Sigmoid colon (tissue), 7 donors: ENCODE results near the gene CLDN11. TPM values are rescaled to one million over a fixed set of nuclear protein-coding genes. Genes with fewer than 3 reads are reported as not detected.

Experiments used
- DNase-seq: peaks from one replicate; pipeline ENCODE4 v3.0.0-alpha.2; 2019
- H3K27ac ChIP-seq, 4 donors: fragments of 200-600 bp; sonication (generic); one replicate each; pipeline ENCODE4 v1.5.1; 2016 to 2019; ENCODE audit warnings: mild to moderate bottlenecking in 1 of 4
- H3K27me3 ChIP-seq, 3 donors: fragments of 200-600 bp; sonication (generic); one replicate each; pipeline ENCODE4 v1.5.1; 2019; ENCODE audit warnings: mild to moderate bottlenecking in 1 of 3
- H3K36me3 ChIP-seq, 4 donors: fragments of 200-600 bp; sonication (generic); one replicate each; pipeline ENCODE4 v1.5.1; 2016 to 2019
- H3K4me1 ChIP-seq, 4 donors: fragments of 200-600 bp; sonication (generic); one replicate each; pipeline ENCODE4 v1.5.1; 2017 to 2019
- H3K4me3 ChIP-seq, 4 donors: fragments of 200-600 bp; sonication (generic); one replicate each; pipeline ENCODE4 v1.5.1; 2017 to 2019; ENCODE audit warnings: mild to moderate bottlenecking in 2 of 4, moderate library complexity in 1 of 4
- H3K9me3 ChIP-seq, 4 donors: fragments of 200-600 bp in 3 of 4; sonication (generic) in 3 of 4; one replicate each; pipeline versions ENCODE4 v1.5.1 to v1.6.1; 2013 to 2019
- EP300 ChIP-seq, 4 donors: sonication (generic); formaldehyde crosslinking; IDR thresholded peaks; one replicate each; pipeline ENCODE4 v1.6.1; 2017; ENCODE audit warnings: antibody characterized with exemption in 4 of 4
- POLR2A ChIP-seq, 2 donors: fragments of 450-650 bp; IDR thresholded peaks; one replicate each; pipeline ENCODE4 v1.6.1; 2016; ENCODE audit warnings: antibody characterized with exemption in 2 of 2, mild to moderate bottlenecking in 2 of 2, moderate library complexity in 2 of 2
- POLR2AphosphoS5 ChIP-seq, 4 donors: sonication (generic); formaldehyde crosslinking; IDR thresholded peaks; one replicate each; pipeline ENCODE4 v1.6.1; 2017; ENCODE audit warnings: antibody characterized with exemption in 4 of 4
- WGBS, 2 donors: extraction: QIAGEN DNeasy Blood & Tissue Kit; methylation state at CpG; one replicate each; pipeline ENCODE4 v1.1.7; 2013; 5-methylcytosine and 5-hydroxymethylcytosine counted together
- intact Hi-C: fragments of 100-400 bp; cut with DNase I; formaldehyde crosslinking; loops from one replicate; pipeline ENCODE4 v1.15.1; 2023
- polyA plus RNA-seq, 3 donors: library from polyadenylated mRNA; stranded (reverse); fragments of 200-250 nt; gene quantifications; one replicate each; pipeline ENCODE4 v1.2.3, GENCODE V29; 2013
- total RNA-seq, 4 donors: library from RNA; depleted of rRNA; stranded (reverse); fragments of >200 nt; gene quantifications; one replicate each; pipeline ENCODE4 v1.1.0, GENCODE V29; 2016
- TF ChIP-seq, protein P1 (sequence below), 4 experiments: fragments of 450-650 bp in 3 of 4; fragments of 200-600 bp in 1 of 4; IDR thresholded peaks; one replicate each; pipeline ENCODE4 v1.5.1; 2016 to 2019; ENCODE audit warnings: antibody characterized with exemption in 4 of 4, mild to moderate bottlenecking in 3 of 4, moderate library complexity in 2 of 4
- donor health status: healthy with polysubstance abuse.
- donor health status: Bipolar disorder and iron deficiency.
- donor health status: healthy.

Gene CLDN11
- total and polyA plus RNA-seq, 7 donors: 0.23 to 22.2 (median 6.0) TPM

GRCh38 chr3:170437176-170437575 lies 18.5 kb downstream of the CLDN11 start:
- TF ChIP-seq POLR2AphosphoS5 (IDR thresholded peaks at IDR 0.05) (no peak), EP300 (IDR thresholded peaks at IDR 0.05) (no peak), POLR2A (IDR thresholded peaks at IDR 0.05) (no peak)
- TF ChIP-seq, protein P1, sequence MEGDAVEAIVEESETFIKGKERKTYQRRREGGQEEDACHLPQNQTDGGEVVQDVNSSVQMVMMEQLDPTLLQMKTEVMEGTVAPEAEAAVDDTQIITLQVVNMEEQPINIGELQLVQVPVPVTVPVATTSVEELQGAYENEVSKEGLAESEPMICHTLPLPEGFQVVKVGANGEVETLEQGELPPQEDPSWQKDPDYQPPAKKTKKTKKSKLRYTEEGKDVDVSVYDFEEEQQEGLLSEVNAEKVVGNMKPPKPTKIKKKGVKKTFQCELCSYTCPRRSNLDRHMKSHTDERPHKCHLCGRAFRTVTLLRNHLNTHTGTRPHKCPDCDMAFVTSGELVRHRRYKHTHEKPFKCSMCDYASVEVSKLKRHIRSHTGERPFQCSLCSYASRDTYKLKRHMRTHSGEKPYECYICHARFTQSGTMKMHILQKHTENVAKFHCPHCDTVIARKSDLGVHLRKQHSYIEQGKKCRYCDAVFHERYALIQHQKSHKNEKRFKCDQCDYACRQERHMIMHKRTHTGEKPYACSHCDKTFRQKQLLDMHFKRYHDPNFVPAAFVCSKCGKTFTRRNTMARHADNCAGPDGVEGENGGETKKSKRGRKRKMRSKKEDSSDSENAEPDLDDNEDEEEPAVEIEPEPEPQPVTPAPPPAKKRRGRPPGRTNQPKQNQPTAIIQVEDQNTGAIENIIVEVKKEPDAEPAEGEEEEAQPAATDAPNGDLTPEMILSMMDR (IDR thresholded peaks at IDR 0.05): no peak
- intact Hi-C loops: no loop called here
- no peak for DNase-seq
- H3K36me3 ChIP-seq: no peaks in the 10 kb centered on the region
- WGBS, 2 donors: 84 to 88% methylated on average over 4 of the region's 4 CpGs
- H3K9me3 ChIP-seq: no peaks in the 10 kb centered on the region
- H3K27ac ChIP-seq: no peak overlapping the region
- H3K27me3 ChIP-seq: no peaks in the 10 kb centered on the region
- H3K4me3 ChIP-seq: no peak overlapping the region
- no peaks in the 10 kb centered on the region for H3K4me1 ChIP-seq

DNA sequence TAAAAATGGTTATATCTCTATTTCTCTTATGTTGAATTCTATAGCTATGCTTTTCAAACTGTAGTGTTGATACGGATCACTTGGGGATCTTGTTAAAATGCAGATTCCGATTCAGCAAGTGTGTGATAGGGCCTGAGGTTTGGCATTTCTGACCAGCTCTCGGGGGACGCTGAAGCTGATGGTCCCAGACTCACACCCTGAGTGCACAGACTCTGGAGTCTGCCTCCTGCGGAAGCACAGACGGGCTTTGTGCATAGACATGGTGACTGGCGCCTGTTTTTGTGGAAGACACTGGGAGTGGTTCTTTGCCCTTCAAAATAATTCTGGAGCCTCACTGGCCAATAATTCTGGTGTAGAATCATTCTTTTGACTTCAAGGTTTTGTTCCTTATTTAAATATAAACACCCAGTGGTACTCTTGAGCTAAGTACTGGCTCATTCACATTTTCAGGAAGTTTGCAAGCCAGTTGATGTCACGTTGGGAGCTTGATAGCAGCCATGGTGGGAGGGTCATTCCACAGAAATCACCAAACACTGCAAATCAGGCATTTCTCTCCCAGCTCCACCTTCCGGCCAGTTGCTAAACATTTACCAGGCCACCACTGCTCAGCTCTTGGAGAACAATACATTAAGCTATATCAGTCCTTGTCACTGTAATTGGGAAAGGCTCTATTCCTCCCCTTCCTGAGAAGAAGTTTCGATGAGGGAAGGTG lies 19.2 kb downstream of the CLDN11 start:
- H3K27ac ChIP-seq: no peak overlapping the region
- intact Hi-C loops: no loop called here
- no peaks in the 10 kb centered on the region for H3K4me1 ChIP-seq
- no peaks in the 10 kb centered on the region for H3K27me3 ChIP-seq
- no peaks in the 10 kb centered on the region for H3K9me3 ChIP-seq
- TF ChIP-seq EP300 (IDR thresholded peaks at IDR 0.05) (no peak), POLR2A (IDR thresholded peaks at IDR 0.05) (no peak), POLR2AphosphoS5 (IDR thresholded peaks at IDR 0.05) (no peak)
- WGBS, 2 donors: 72 to 76% methylated on average over 10 of the region's 10 CpGs
- no peak for DNase-seq
- no peak overlapping the region for H3K4me3 ChIP-seq
- H3K36me3 ChIP-seq: no peaks in the 10 kb centered on the region

GRCh38 chr3:170438836-170439235 lies 20.2 kb downstream of the CLDN11 start:
- TF ChIP-seq EP300 (IDR thresholded peaks at IDR 0.05) (no peak), POLR2AphosphoS5 (IDR thresholded peaks at IDR 0.05) (no peak), POLR2A (IDR thresholded peaks at IDR 0.05) (no peak)
- TF ChIP-seq, protein P1 (IDR thresholded peaks at IDR 0.05): no peak
- DNase-seq: no peak
- Histone ChIP-seq H3K9me3 (no peaks in the 10 kb centered on the region), H3K4me3 (no peak overlapping the region), H3K4me1 (no peaks in the 10 kb centered on the region), H3K27me3 (no peaks in the 10 kb centered on the region), H3K27ac (no peak overlapping the region), H3K36me3 (no peaks in the 10 kb centered on the region)
- 91 to 92% methylated on average over 1 of the region's 1 CpG for WGBS, 2 donors
- intact Hi-C loops: no loop called here

DNA sequence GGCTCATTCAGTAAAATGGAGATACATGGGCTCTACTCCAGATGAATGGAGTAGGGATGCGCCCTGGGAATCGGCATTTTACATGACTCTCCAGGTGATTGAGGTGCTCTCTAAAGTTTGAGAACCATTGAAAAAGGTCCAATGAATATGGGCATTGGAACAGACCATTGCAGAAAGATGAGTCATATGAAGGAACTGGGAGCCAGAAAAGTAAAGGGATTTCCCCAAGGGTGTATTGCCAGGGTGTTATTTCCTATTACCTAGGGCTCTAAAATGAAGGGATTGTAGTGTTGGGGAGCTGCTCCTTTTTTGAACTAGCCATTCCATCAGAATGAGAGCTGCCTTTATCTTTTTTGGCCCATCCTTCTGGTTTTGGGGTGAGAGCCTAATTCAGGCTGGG lies 21.7 kb downstream of the CLDN11 start:
- intact Hi-C loops: no loop called here
- WGBS, 2 donors: 91 to 94% methylated on average over 2 of the region's 2 CpGs
- TF ChIP-seq POLR2A (IDR thresholded peaks at IDR 0.05) (no peak), EP300 (IDR thresholded peaks at IDR 0.05) (no peak), POLR2AphosphoS5 (IDR thresholded peaks at IDR 0.05) (no peak)
- TF ChIP-seq, protein P1 (IDR thresholded peaks at IDR 0.05): no peak

GRCh38 chr3:170441412-170441811 lies 22.7 kb downstream of the CLDN11 start:
- Histone ChIP-seq H3K36me3 (no peaks in the 10 kb centered on the region), H3K27me3 (no peaks in the 10 kb centered on the region), H3K9me3 (no peaks in the 10 kb centered on the region), H3K4me1 (no peaks in the 10 kb centered on the region), H3K27ac (no peak overlapping the region), H3K4me3 (no peak overlapping the region)
- TF ChIP-seq, protein P1 (IDR thresholded peaks at IDR 0.05): no peak
- TF ChIP-seq EP300 (IDR thresholded peaks at IDR 0.05) (no peak), POLR2AphosphoS5 (IDR thresholded peaks at IDR 0.05) (no peak), POLR2A (IDR thresholded peaks at IDR 0.05) (no peak)
- WGBS, 2 donors: 88 to 94% methylated on average over 4 of the region's 4 CpGs
- no peak for DNase-seq
- intact Hi-C loops: no loop called here

More for the DNA sequence above, 21.7 kb downstream of the CLDN11 start:
- DNase-seq: no peak
- H3K4me3 ChIP-seq: no peak overlapping the region
- H3K9me3 ChIP-seq: no peaks in the 10 kb centered on the region
- H3K4me1 ChIP-seq: no peaks in the 10 kb centered on the region
- H3K27ac ChIP-seq: no peak overlapping the region
- no peaks in the 10 kb centered on the region for H3K36me3 ChIP-seq
- H3K27me3 ChIP-seq: no peaks in the 10 kb centered on the region
